Transverse colon (tissue), 4 donors: ENCODE data around the gene OR14C36. TPM values are rescaled to one million over a fixed set of nuclear protein-coding genes. Genes with fewer than 3 reads are reported as not detected.

ENCODE experiments used
- DNase-seq: peaks from one replicate; pipeline ENCODE4 v3.0.0-alpha.2; 2019
- H3K27ac ChIP-seq, 4 donors: fragments of 200-600 bp; sonication (generic); 2 replicates each; pipeline ENCODE4 v1.5.1; 2016 to 2018; ENCODE audit warnings: inconsistent platforms in 4 of 4
- H3K27me3 ChIP-seq: fragments of 200-600 bp; sonication (generic); 2 replicates; pipeline ENCODE4 v1.5.1; 2017; ENCODE audit warnings: inconsistent platforms
- H3K36me3 ChIP-seq, 4 donors: fragments of 200-600 bp; sonication (generic); 2 replicates each; pipeline ENCODE4 v1.5.1; 2017 to 2019; ENCODE audit warnings: inconsistent platforms in 4 of 4
- H3K4me1 ChIP-seq, 4 donors: fragments of 200-600 bp; sonication (generic); 2 replicates each; pipeline ENCODE4 v1.5.1; 2017 to 2020; ENCODE audit warnings: inconsistent platforms in 4 of 4
- H3K4me3 ChIP-seq, 4 donors: fragments of 200-600 bp; sonication (generic); 1 replicate in 1 of 4; 2 replicates in 3 of 4; pipeline versions ENCODE4 v1.5.1 to v1.6.1; 2017 to 2019; ENCODE audit warnings: inconsistent platforms in 4 of 4
- H3K9me3 ChIP-seq, 2 donors: fragments of 200-600 bp; sonication (generic); 2 replicates each; pipeline ENCODE4 v1.5.1; 2017 to 2019; ENCODE audit warnings: inconsistent platforms in 2 of 2
- CTCF ChIP-seq, 5 experiments: fragments of 200-600 bp in 3 of 5; fragments of 450-650 bp in 2 of 5; sonication (generic) in 3 of 5; IDR thresholded peaks; 1 replicate in 2 of 5; 2 replicates in 3 of 5; pipeline ENCODE4 v1.5.1; 2016 to 2017; ENCODE audit warnings: antibody characterized with exemption in 5 of 5, inconsistent platforms in 3 of 5, mild to moderate bottlenecking in 2 of 5, moderate library complexity in 1 of 5
- EP300 ChIP-seq: sonication (generic); formaldehyde crosslinking; IDR thresholded peaks from one replicate; pipeline ENCODE4 v1.6.1; 2017; ENCODE audit warnings: antibody characterized with exemption, low read depth
- POLR2A ChIP-seq: fragments of 450-650 bp; IDR thresholded peaks from one replicate; pipeline ENCODE4 v1.6.1; 2016; ENCODE audit warnings: antibody characterized with exemption, mild to moderate bottlenecking, moderate library complexity
- POLR2AphosphoS5 ChIP-seq, 3 donors: sonication (generic); formaldehyde crosslinking; IDR thresholded peaks; one replicate each; pipeline ENCODE4 v1.6.1; 2016; ENCODE audit warnings: antibody characterized with exemption in 3 of 3
- WGBS, 2 donors: methylation state at CpG; one replicate each; pipeline ENCODE4 v1.1.5; 2018; ENCODE audit warnings: low coverage in 1 of 2; 5-methylcytosine and 5-hydroxymethylcytosine counted together
- in situ Hi-C, 4 donors: fragments of 200-750 bp; cut with MboI; loops; one replicate each; pipeline versions ENCODE4 v1.15.0 to v1.15.1; 2017; ENCODE audit warnings: low sequenced_read_pairs in 3 of 4, low pct_ligation_motif_present in 1 of 4, low pct_unique_long_range_greater_than_20kb in 1 of 4
- intact Hi-C: fragments of 100-400 bp; cut with DNase I; formaldehyde crosslinking; loops from one replicate; pipeline ENCODE4 v1.15.1; 2023; ENCODE audit warnings: low total_unique reads
- total RNA-seq, 4 donors: library from RNA; depleted of rRNA; stranded (reverse); fragments of >200 nt; gene quantifications; one replicate each; pipeline ENCODE4 v1.1.0, GENCODE V29; 2016

The OR14C36 gene
- total RNA-seq, 4 donors from 2014 or later = not detected

DNA sequence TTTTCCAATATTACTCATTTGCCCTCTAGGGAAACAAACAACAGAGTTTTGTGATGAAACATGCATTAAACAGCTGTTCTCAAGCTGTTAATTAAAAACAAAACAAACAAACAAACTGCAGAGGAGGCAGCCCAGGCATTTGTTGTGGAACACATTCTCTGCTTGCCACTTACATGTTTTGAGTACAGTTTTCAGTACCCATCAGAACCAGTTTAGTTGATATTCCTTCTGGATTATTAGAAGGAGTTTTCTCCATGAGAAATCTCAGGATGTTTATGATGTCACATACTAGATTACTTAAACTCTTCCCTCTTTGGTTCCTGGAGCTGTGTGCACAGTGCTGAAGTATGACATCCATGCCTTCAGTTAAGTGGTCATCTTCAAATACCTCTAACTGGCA lies 26.9 kb downstream of the OR14C36 start, which contains the start of gene OR2T6:
Gene OR2T6, plus strand, starts transcription at position 301 of the 400 bp plus-strand sequence. CDS start 11,863 bp downstream, outside the sequence.
- no peaks in the 10 kb centered on the region for H3K36me3 ChIP-seq
- H3K4me3 ChIP-seq = no peak within 1 kb of the TSS
- H3K27me3 ChIP-seq = no peaks in the 10 kb centered on the region
- TF ChIP-seq POLR2AphosphoS5 (IDR thresholded peaks at IDR 0.05) = no peak
- no peak for TF ChIP-seq POLR2A
- TF ChIP-seq CTCF (IDR thresholded peaks at IDR 0.05) = no peak
- no peak for TF ChIP-seq EP300
- DNase-seq = no peak
- in situ Hi-C loops = no loop called here
- H3K27ac ChIP-seq = no peak within 1 kb of the TSS
- intact Hi-C loops = no loop called here
- H3K4me1 ChIP-seq = no peaks in the 10 kb centered on the region
- H3K9me3 ChIP-seq = no peaks in the 10 kb centered on the region

GRCh38 chr1:248376916-248377315 lies 28.3 kb downstream of the OR14C36 start:
- Histone ChIP-seq H3K36me3 (no peaks in the 10 kb centered on the region), H3K27ac (no peak overlapping the region), H3K27me3 (no peaks in the 10 kb centered on the region), H3K9me3 (no peaks in the 10 kb centered on the region), H3K4me3 (no peak overlapping the region), H3K4me1 (no peaks in the 10 kb centered on the region)
- TF ChIP-seq POLR2A = no peak
- in situ Hi-C loops = no loop called here
- intact Hi-C loops = no loop called here
- WGBS, 2 donors = 66 to 74% methylated on average over 3 of the region's 3 CpGs
- DNase-seq = no peak

- Histone ChIP-seq H3K36me3 (no peaks in the 10 kb centered on the region), H3K27ac (no peak overlapping the region), H3K4me3 (no peak overlapping the region), H3K27me3 (no peaks in the 10 kb centered on the region), H3K9me3 (no peaks in the 10 kb centered on the region), H3K4me1 (no peaks in the 10 kb centered on the region)
- TF ChIP-seq EP300 (no peak), POLR2AphosphoS5 (IDR thresholded peaks at IDR 0.05) (no peak), POLR2A (no peak), CTCF (IDR thresholded peaks at IDR 0.05) (no peak)
- DNase-seq = no peak
- in situ Hi-C loops (no loop called here), intact Hi-C loops (no loop called here)
- 90 to 95% methylated on average over 3 of the region's 3 CpGs for WGBS, 2 donors
These were observed 32.3 kb downstream of the OR14C36 start for GRCh38 chr1:248380854-248381253.

- Histone ChIP-seq H3K4me3 (no peak overlapping the region), H3K27ac (no peak overlapping the region), H3K36me3 (no peaks in the 10 kb centered on the region), H3K9me3 (peaks cover 0 to 3% of the 10 kb centered on the region in 2 donors), H3K27me3 (no peaks in the 10 kb centered on the region), H3K4me1 (no peaks in the 10 kb centered on the region)
- TF ChIP-seq POLR2AphosphoS5 (IDR thresholded peaks at IDR 0.05) = no peak
- TF ChIP-seq CTCF (IDR thresholded peaks at IDR 0.05) = no peak
- TF ChIP-seq POLR2A = no peak
- no peak for TF ChIP-seq EP300
- DNase-seq = no peak
- intact Hi-C loops = no loop called here
- 71% methylated on average over 2 of the region's 2 CpGs; no CpG with 5 or more reads in 1 of the 2 donors for WGBS, 2 donors
- in situ Hi-C loops = no loop called here
These were observed 39.9 kb downstream of the OR14C36 start for GRCh38 chr1:248388426-248388825.

GRCh38 chr1:248393050-248393449 lies 44.5 kb downstream of the OR14C36 start:
- no peak for TF ChIP-seq EP300
- no peak for TF ChIP-seq POLR2A
- no peak for TF ChIP-seq CTCF (IDR thresholded peaks at IDR 0.05)
- no peak for TF ChIP-seq POLR2AphosphoS5 (IDR thresholded peaks at IDR 0.05)
- Histone ChIP-seq H3K4me1 (no peaks in the 10 kb centered on the region), H3K9me3 (peaks cover 0 to 3% of the 10 kb centered on the region in 2 donors), H3K36me3 (no peaks in the 10 kb centered on the region), H3K27me3 (no peaks in the 10 kb centered on the region), H3K4me3 (no peak overlapping the region), H3K27ac (no peak overlapping the region)
- in situ Hi-C loops (no loop called here), intact Hi-C loops (no loop called here)
- DNase-seq = no peak
- WGBS, 2 donors = 58% methylated on average over 2 of the region's 2 CpGs; no CpG with 5 or more reads in 1 of the 2 donors
